Neuronal stem cell (in vitro differentiated cells): Measurements from ENCODE around the gene FHOD3.

ENCODE experiments used
- DNase-seq: peaks from one replicate; pipeline ENCODE4 v3.0.0-alpha.2; 2013; ENCODE audit warnings: low spot score
- H2AFZ ChIP-seq: one replicate; pipeline ENCODE4 v1.6.1; 2013; ENCODE audit warnings: mild to moderate bottlenecking, low read length, inconsistent platforms
- H2AK5ac ChIP-seq: 2 replicates; pipeline ENCODE4 v1.6.1; 2013; ENCODE audit warnings: low read depth, mild to moderate bottlenecking, inconsistent platforms, low read length, moderate library complexity, mixed read lengths
- H2BK120ac ChIP-seq: 2 replicates; pipeline ENCODE4 v1.6.1; 2013; ENCODE audit warnings: low read depth, mild to moderate bottlenecking, inconsistent platforms, low read length, moderate library complexity, mixed read lengths
- H2BK12ac ChIP-seq: one replicate; pipeline ENCODE4 v1.6.1; 2013; ENCODE audit warnings: low read length, inconsistent platforms
- H2BK15ac ChIP-seq: 2 replicates; pipeline ENCODE4 v1.6.1; 2013; ENCODE audit warnings: mild to moderate bottlenecking, low read length, inconsistent platforms, mixed read lengths
- H2BK5ac ChIP-seq: one replicate; pipeline ENCODE4 v1.6.1; 2013; ENCODE audit warnings: inconsistent platforms, mild to moderate bottlenecking, low read length, moderate library complexity
- H3K14ac ChIP-seq: one replicate; pipeline ENCODE4 v1.6.1; 2013; ENCODE audit warnings: low read length, inconsistent platforms
- H3K18ac ChIP-seq: 2 replicates; pipeline ENCODE4 v1.6.1; 2013; ENCODE audit warnings: low read length, inconsistent platforms
- H3K23ac ChIP-seq: 2 replicates; pipeline ENCODE4 v1.6.1; 2013; ENCODE audit warnings: low read depth, mild to moderate bottlenecking, mixed read lengths, low read length, inconsistent platforms; ENCODE audit not compliant: poor library complexity
- H3K27ac ChIP-seq: replicated peaks from 3 replicates; pipeline ENCODE4 v1.5.1; 2013; ENCODE audit warnings: low read length, inconsistent platforms
- H3K27me3 ChIP-seq, 3 experiments: 2 replicates each; pipeline ENCODE4 v1.6.1; 2013; ENCODE audit warnings: low read length in 3 of 3, mild to moderate bottlenecking in 2 of 3, inconsistent platforms in 1 of 3, low read depth in 1 of 3, mixed read lengths in 1 of 3, moderate library complexity in 1 of 3; ENCODE audit not compliant: control insufficient read depth in 3 of 3, insufficient read depth in 3 of 3
- H3K36me3 ChIP-seq, 2 donors: replicated peaks in 1 of 2; 2 replicates each; pipeline ENCODE4 v1.6.1; 2013; ENCODE audit warnings: low read length in 2 of 2; ENCODE audit not compliant: control insufficient read depth in 2 of 2, insufficient read depth in 2 of 2
- H3K4ac ChIP-seq: 2 replicates; pipeline ENCODE4 v1.6.1; 2013; ENCODE audit warnings: inconsistent platforms, mild to moderate bottlenecking, low read length, moderate library complexity
- H3K4me1 ChIP-seq, 2 donors: 1 replicate in 1 of 2; 2 replicates in 1 of 2; pipeline ENCODE4 v1.6.1; 2013; ENCODE audit warnings: low read length in 2 of 2, low read depth in 1 of 2; ENCODE audit not compliant: control insufficient read depth in 2 of 2, insufficient read depth in 1 of 2
- H3K4me2 ChIP-seq: one replicate; pipeline ENCODE4 v1.6.1; 2013; ENCODE audit warnings: mild to moderate bottlenecking, low read length, inconsistent platforms; ENCODE audit not compliant: insufficient read depth, poor library complexity, severe bottlenecking
- H3K4me3 ChIP-seq, 2 donors: 2 replicates each; pipeline ENCODE4 v1.5.1; 2013; ENCODE audit warnings: low read length in 2 of 2, mild to moderate bottlenecking in 2 of 2, inconsistent platforms in 1 of 2, moderate library complexity in 1 of 2
- H3K79me1 ChIP-seq: one replicate; pipeline ENCODE4 v1.6.1; 2013; ENCODE audit warnings: low read depth, mild to moderate bottlenecking, inconsistent platforms, low read length, moderate library complexity
- H3K9ac ChIP-seq: one replicate; pipeline ENCODE4 v1.6.1; 2013; ENCODE audit warnings: mild to moderate bottlenecking, low read depth, low read length, inconsistent platforms; ENCODE audit not compliant: poor library complexity
- H3K9me3 ChIP-seq, 2 donors: replicated peaks in 1 of 2; 2 replicates each; pipeline versions ENCODE3 to v1.6.1; 2013; ENCODE audit warnings: low read length in 2 of 2, mild to moderate bottlenecking in 2 of 2, inconsistent platforms in 1 of 2, low read depth in 1 of 2, mixed read lengths in 1 of 2, moderate library complexity in 1 of 2; ENCODE audit not compliant: control insufficient read depth in 2 of 2, insufficient read depth in 1 of 2
- H4K8ac ChIP-seq: one replicate; pipeline ENCODE4 v1.6.1; 2013; ENCODE audit warnings: low read depth, mild to moderate bottlenecking, inconsistent platforms, low read length, moderate library complexity
- H4K91ac ChIP-seq: one replicate; pipeline ENCODE4 v1.6.1; 2013; ENCODE audit warnings: low read length, low read depth, mild to moderate bottlenecking, inconsistent platforms; ENCODE audit not compliant: poor library complexity
- WGBS, 2 donors: extraction: QIAGEN DNeasy Blood & Tissue Kit; methylation state at CpG; one replicate each; pipeline ENCODE4 v1.1.7; 2013; ENCODE audit warnings: missing lambda C conversion rate in 2 of 2, mixed read lengths in 1 of 2; ENCODE audit not compliant: insufficient read length in 2 of 2, insufficient replicate concordance in 1 of 2; ENCODE audit errors: extremely low coverage in 2 of 2; 5-methylcytosine and 5-hydroxymethylcytosine counted together

The FHOD3 gene

GRCh38 chr18:36476433-36476832, 178.9 kb downstream of the FHOD3 start:
- no peak overlapping the region for H2BK120ac ChIP-seq
- peak overlapping the region; percentile 1 for H3K23ac ChIP-seq
- H3K27ac ChIP-seq = no peak overlapping the region
- DNase-seq = no peak
- H3K4me1 ChIP-seq = peaks cover 16 to 23% of the 10 kb centered on the region in 2 donors
- H3K9me3 ChIP-seq = peaks cover 0 to 3% of the 10 kb centered on the region in 2 donors
- H4K91ac ChIP-seq = no peak overlapping the region
- no peak overlapping the region for H2AK5ac ChIP-seq
- H2BK12ac ChIP-seq = no peak overlapping the region
- H2BK15ac ChIP-seq = no peak overlapping the region
- no peak overlapping the region for H2BK5ac ChIP-seq
- no CpG with 5 or more reads among the region's 4 CpGs for WGBS, 2 donors
- H3K36me3 ChIP-seq = no peaks in the 10 kb centered on the region
- no peaks in the 10 kb centered on the region for H3K27me3 ChIP-seq
- H4K8ac ChIP-seq = no peak overlapping the region
- no peak overlapping the region for H3K4ac ChIP-seq
- no peak overlapping the region for H3K4me2 ChIP-seq
- H3K14ac ChIP-seq = no peak overlapping the region
- no peak overlapping the region for H3K18ac ChIP-seq
- H3K4me3 ChIP-seq = no peak overlapping the region
- peaks cover 2% of the 10 kb centered on the region for H3K79me1 ChIP-seq
- no peak overlapping the region for H2AFZ ChIP-seq
- H3K9ac ChIP-seq = no peak overlapping the region

GRCh38 chr18:36477776-36478175, 180.3 kb downstream of the FHOD3 start:
- Histone ChIP-seq H3K18ac (peak overlapping the region; percentile 29), H3K9ac (no peak overlapping the region), H3K79me1 (peaks cover 2% of the 10 kb centered on the region), H3K4me3 (no peak overlapping the region), H3K23ac (no peak overlapping the region), H3K14ac (no peak overlapping the region), H4K8ac (no peak overlapping the region), H3K27me3 (no peaks in the 10 kb centered on the region), H4K91ac (no peak overlapping the region), H3K4ac (no peak overlapping the region), H2AFZ (no peak overlapping the region), H3K4me1 (peaks cover 27 to 28% of the 10 kb centered on the region in 2 donors), H2BK5ac (no peak overlapping the region), H2BK120ac (no peak overlapping the region), H2AK5ac (no peak overlapping the region), H3K9me3 (peaks cover 0 to 3% of the 10 kb centered on the region in 2 donors), H2BK15ac (no peak overlapping the region), H3K27ac (peak overlapping the region; percentile 6), H2BK12ac (no peak overlapping the region), H3K36me3 (no peaks in the 10 kb centered on the region), H3K4me2 (no peak overlapping the region)
- no CpG with 5 or more reads among the region's 3 CpGs for WGBS, 2 donors
- DNase-seq = no peak

GRCh38 chr18:36481201-36481657, 183.7 kb downstream of the FHOD3 start:
- Histone ChIP-seq H3K4me3 (no peak overlapping the region), H3K4me1 (peaks cover 25 to 28% of the 10 kb centered on the region in 2 donors), H2BK120ac (no peak overlapping the region), H3K36me3 (no peaks in the 10 kb centered on the region), H2BK5ac (no peak overlapping the region), H3K4me2 (no peak overlapping the region), H3K27ac (peak overlapping the region; percentile 96), H3K4ac (no peak overlapping the region), H2BK15ac (no peak overlapping the region), H2AFZ (no peak overlapping the region), H3K9me3 (peaks cover 0 to 3% of the 10 kb centered on the region in 2 donors), H4K91ac (no peak overlapping the region), H3K9ac (no peak overlapping the region), H3K27me3 (no peaks in the 10 kb centered on the region), H3K18ac (no peak overlapping the region), H4K8ac (no peak overlapping the region), H2AK5ac (no peak overlapping the region), H3K79me1 (peaks cover 5% of the 10 kb centered on the region), H3K14ac (no peak overlapping the region), H2BK12ac (no peak overlapping the region), H3K23ac (no peak overlapping the region)
- DNase-seq = peak; percentile 59
- WGBS, 2 donors = no CpG with 5 or more reads among the region's 4 CpGs

DNA sequence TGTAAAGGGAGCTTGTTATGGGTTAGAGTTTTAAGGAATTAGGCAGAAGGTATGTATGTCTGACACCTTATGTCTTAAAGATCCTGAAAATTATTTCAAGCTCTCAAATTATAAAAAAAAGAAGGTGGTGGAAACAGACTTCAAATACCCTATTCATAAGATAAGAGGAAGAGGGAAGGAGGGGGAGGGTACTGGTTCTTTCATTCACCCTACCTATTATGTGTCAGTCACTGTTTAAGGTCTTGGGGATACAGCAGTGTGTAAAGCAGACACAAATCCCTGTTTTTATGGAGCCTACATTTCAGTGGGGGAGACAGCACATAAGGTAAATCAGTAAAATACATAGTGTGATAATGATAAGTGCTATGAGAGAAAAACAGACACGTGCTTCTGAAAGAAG, 184.4 kb downstream of the FHOD3 start:
- whole genome bisulfite sequencing, 2 donors = no CpG with 5 or more reads among the region's 1 CpG
- Histone ChIP-seq H4K91ac (no peak overlapping the region), H3K23ac (no peak overlapping the region), H3K27ac (peak overlapping the region; percentile 96), H3K4me1 (peaks cover 25 to 28% of the 10 kb centered on the region in 2 donors), H2BK12ac (no peak overlapping the region), H3K79me1 (peaks cover 5% of the 10 kb centered on the region), H3K9ac (no peak overlapping the region), H2AFZ (no peak overlapping the region), H3K14ac (no peak overlapping the region), H3K9me3 (peaks cover 0 to 3% of the 10 kb centered on the region in 2 donors), H2BK5ac (no peak overlapping the region), H3K4ac (no peak overlapping the region), H2AK5ac (no peak overlapping the region), H3K4me2 (peak overlapping the region; percentile 35), H4K8ac (no peak overlapping the region), H3K27me3 (no peaks in the 10 kb centered on the region), H2BK120ac (no peak overlapping the region), H3K4me3 (no peak overlapping the region), H2BK15ac (no peak overlapping the region), H3K18ac (no peak overlapping the region), H3K36me3 (no peaks in the 10 kb centered on the region)
- DNase-seq = no peak
